ENCODE measurements around the gene ZW10. TPM values are rescaled to one million over a fixed set of nuclear protein-coding genes. Genes with fewer than 3 reads are reported as not detected.
A peak's percentile ranks its signal among the peaks of the same experiment; 100 is the strongest.

The ZW10 gene
- polyA plus RNA-seq, 1 experiment: 14.9 TPM

DNA sequence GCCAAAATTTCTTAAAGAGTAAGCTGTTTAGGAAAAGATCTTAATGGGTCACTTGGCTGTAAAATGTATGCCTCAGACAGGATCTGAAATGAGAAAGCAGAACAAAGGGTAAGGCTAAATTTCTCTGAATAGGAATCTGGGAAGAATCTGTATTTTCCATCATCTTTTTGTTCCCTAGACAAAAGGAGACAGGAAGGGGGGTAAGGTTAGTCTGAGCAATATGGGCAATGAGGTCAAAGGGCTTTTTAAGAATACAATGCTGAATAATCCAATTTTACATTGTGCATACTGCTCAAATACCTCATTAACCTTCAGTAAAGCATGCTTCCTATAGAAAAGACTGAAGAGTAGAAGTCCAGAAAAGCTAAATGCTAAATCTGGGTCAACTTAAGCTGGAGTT, 40.7 kb upstream of the ZW10 start:
- ChIA-PET POLR2A (no interaction called here), CTCF (interaction anchor here (1.1 kb wide), 2 partner anchors 17 to 41 kb away, joined by 3 read pairs; partner anchors contain the start of gene ZW10)
- no peak overlapping the region for H3K27ac ChIP-seq (ENCODE audit: low read depth, low read length)
- TF ChIP-seq, protein P1, sequence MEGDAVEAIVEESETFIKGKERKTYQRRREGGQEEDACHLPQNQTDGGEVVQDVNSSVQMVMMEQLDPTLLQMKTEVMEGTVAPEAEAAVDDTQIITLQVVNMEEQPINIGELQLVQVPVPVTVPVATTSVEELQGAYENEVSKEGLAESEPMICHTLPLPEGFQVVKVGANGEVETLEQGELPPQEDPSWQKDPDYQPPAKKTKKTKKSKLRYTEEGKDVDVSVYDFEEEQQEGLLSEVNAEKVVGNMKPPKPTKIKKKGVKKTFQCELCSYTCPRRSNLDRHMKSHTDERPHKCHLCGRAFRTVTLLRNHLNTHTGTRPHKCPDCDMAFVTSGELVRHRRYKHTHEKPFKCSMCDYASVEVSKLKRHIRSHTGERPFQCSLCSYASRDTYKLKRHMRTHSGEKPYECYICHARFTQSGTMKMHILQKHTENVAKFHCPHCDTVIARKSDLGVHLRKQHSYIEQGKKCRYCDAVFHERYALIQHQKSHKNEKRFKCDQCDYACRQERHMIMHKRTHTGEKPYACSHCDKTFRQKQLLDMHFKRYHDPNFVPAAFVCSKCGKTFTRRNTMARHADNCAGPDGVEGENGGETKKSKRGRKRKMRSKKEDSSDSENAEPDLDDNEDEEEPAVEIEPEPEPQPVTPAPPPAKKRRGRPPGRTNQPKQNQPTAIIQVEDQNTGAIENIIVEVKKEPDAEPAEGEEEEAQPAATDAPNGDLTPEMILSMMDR (IDR thresholded peaks at IDR 0.05; ENCODE audit: low read depth, low read length): no peak
- no peak overlapping the region for H3K4me3 ChIP-seq (ENCODE audit: low read depth, low read length)
- H3K9me3 ChIP-seq (ENCODE audit: control insufficient read depth, insufficient read depth, low read length): no peaks in the 10 kb centered on the region
- H3K27me3 ChIP-seq (ENCODE audit: control insufficient read depth, insufficient read depth, low read length): no peaks in the 10 kb centered on the region
- DNase-seq (ENCODE audit: low read depth, low spot score): no peak

DNA sequence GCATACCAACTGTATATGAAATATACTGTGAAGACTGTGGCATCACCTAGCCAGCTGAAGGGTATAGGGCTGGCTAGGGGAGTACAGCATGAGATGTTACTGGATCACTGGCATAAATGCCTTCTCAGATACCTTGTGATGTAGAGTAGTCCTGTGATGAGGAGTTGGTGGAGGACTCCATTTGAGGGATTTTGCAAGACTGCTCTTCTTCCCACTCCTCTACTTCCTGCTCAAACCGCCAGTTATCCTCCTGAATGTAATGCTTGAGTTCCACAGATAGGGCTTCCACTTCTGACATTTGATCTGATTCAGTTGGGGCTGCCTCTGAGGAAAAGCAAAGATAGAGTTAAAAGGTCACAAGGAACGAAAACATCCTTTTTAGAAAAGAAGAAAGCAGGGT, 35.4 kb upstream of the ZW10 start:
- TF ChIP-seq, protein P1 (IDR thresholded peaks at IDR 0.05; ENCODE audit: low read depth, low read length): no peak
- no peak for DNase-seq (ENCODE audit: low read depth, low spot score)
- CTCF ChIA-PET: no interaction called here
- POLR2A ChIA-PET: no interaction called here
- no peaks in the 10 kb centered on the region for H3K9me3 ChIP-seq (ENCODE audit: control insufficient read depth, insufficient read depth, low read length)
- H3K27ac ChIP-seq (ENCODE audit: low read depth, low read length): no peak overlapping the region
- H3K4me3 ChIP-seq (ENCODE audit: low read depth, low read length): no peak overlapping the region
- no peaks in the 10 kb centered on the region for H3K27me3 ChIP-seq (ENCODE audit: control insufficient read depth, insufficient read depth, low read length)

GRCh38 chr11:113806406-113806805, 32.9 kb upstream of the ZW10 start:
- Histone ChIP-seq H3K9me3 (ENCODE audit: control insufficient read depth, insufficient read depth, low read length) (no peaks in the 10 kb centered on the region), H3K4me3 (ENCODE audit: low read depth, low read length) (no peak overlapping the region), H3K27ac (ENCODE audit: low read depth, low read length) (no peak overlapping the region), H3K27me3 (ENCODE audit: control insufficient read depth, insufficient read depth, low read length) (no peaks in the 10 kb centered on the region)
- TF ChIP-seq, protein P1 (IDR thresholded peaks at IDR 0.05; ENCODE audit: low read depth, low read length): peak; percentile 52
- DNase-seq (ENCODE audit: low read depth, low spot score): no peak
- ChIA-PET POLR2A (no interaction called here), CTCF (interaction anchor here (0.7 to 3.4 kb wide), 9 partner anchors 10 to 458 kb away, joined by 3 to 30 read pairs (median 3); no protein-coding TSS in a partner anchor)

DNA sequence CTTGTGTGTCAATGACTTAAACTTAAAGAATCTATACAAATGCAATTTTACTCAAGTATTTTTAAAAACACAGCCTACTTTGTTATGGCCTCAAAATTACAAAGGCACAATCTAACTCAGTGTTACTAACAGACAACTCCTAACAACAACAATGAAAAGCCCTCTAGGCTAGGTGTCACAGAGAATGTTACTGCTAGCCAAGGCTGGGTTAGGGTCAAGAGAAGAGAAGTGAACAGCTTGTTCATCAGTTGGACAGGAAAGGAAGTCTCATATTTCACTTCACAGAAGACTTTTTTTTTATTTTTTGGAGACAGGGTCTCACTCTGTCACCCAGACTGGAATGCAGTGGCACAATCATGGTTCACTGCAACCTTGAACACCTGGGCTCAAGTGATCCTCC, 32.1 kb upstream of the ZW10 start:
- TF ChIP-seq, protein P1 (IDR thresholded peaks at IDR 0.05; ENCODE audit: low read depth, low read length): no peak
- H3K27ac ChIP-seq (ENCODE audit: low read depth, low read length): no peak overlapping the region
- no peak for DNase-seq (ENCODE audit: low read depth, low spot score)
- H3K4me3 ChIP-seq (ENCODE audit: low read depth, low read length): no peak overlapping the region
- ChIA-PET POLR2A (no interaction called here), CTCF (interaction anchor here (1.4 to 3.4 kb wide), 5 partner anchors 9 to 456 kb away, joined by 3 to 30 read pairs (median 5); no protein-coding TSS in a partner anchor)
- H3K9me3 ChIP-seq (ENCODE audit: control insufficient read depth, insufficient read depth, low read length): no peaks in the 10 kb centered on the region
- no peaks in the 10 kb centered on the region for H3K27me3 ChIP-seq (ENCODE audit: control insufficient read depth, insufficient read depth, low read length)

DNA sequence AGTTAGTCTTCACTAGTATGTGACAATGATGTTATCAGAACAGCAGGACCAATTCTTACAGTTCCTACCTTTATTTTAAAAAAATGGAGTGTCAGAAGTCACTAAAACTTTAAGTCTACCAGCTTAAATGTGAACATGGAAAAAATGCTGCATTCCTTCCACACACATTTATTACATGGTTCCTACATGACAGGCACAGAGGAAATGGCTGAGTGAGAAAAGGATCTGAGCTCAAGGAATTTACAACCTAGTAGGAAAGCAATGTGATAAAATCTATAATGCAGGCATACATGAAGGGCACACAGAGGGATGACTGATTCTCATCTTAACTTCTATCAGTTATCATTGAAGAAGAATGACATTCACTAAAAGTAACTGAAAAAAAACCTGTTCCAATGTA, 29.1 kb upstream of the ZW10 start:
- no peak for DNase-seq (ENCODE audit: low read depth, low spot score)
- POLR2A ChIA-PET: no interaction called here
- Histone ChIP-seq H3K9me3 (ENCODE audit: control insufficient read depth, insufficient read depth, low read length) (no peaks in the 10 kb centered on the region), H3K4me3 (ENCODE audit: low read depth, low read length) (no peak overlapping the region), H3K27me3 (ENCODE audit: control insufficient read depth, insufficient read depth, low read length) (no peaks in the 10 kb centered on the region), H3K27ac (ENCODE audit: low read depth, low read length) (no peak overlapping the region)
- CTCF ChIA-PET: interaction anchor here (0.6 to 1.7 kb wide), 2 partner anchors 29 to 497 kb away, joined by 4 read pairs; partner anchors contain the start of gene ZW10
- TF ChIP-seq, protein P1 (IDR thresholded peaks at IDR 0.05; ENCODE audit: low read depth, low read length): no peak

All from AG04450 (cell line).